IMR-90 (cell line): ENCODE results near the gene KPTN. TPM values are rescaled to one million over a fixed set of nuclear protein-coding genes. Genes with fewer than 3 reads are reported as not detected.

Experiments used
- ATAC-seq: fragments of 200-7000 bp; cut with Tn5 transposase; 2 replicates; pipeline ENCODE4 v1.9.1; 2020; ENCODE audit warnings: low read depth, mild to moderate bottlenecking, moderate library complexity
- BruUV-seq: library from RNA; stranded (reverse); fragments of 400-500 nt; replicated peaks from 2 replicates; lab custom pipeline; 2021; lab: Mats Ljungman, UMichigan
- CTCF ChIA-PET: fragments of 300-600 bp; formaldehyde crosslinking; extraction: SDS; loops from one replicate; lab custom pipeline; 2021; ENCODE audit warnings: antibody characterized with exemption; lab: Yijun Ruan, JAX
- POLR2A ChIA-PET: fragments of 300-600 bp; sonication (Branson Sonifier 250); formaldehyde crosslinking; loops from one replicate; lab custom pipeline; 2022; ENCODE audit warnings: antibody characterized with exemption; ENCODE audit not compliant: unreplicated experiment; lab: Charles Lee
- DNase-seq: peaks from one replicate; pipeline ENCODE4 v3.0.0; 2013
- H2AFZ ChIP-seq: replicated peaks from 2 replicates; pipeline ENCODE3; 2013; ENCODE audit warnings: low read length, mild to moderate bottlenecking; ENCODE audit not compliant: poor library complexity
- H2AK5ac ChIP-seq: 2 replicates; pipeline ENCODE4 v1.6.1; 2013; ENCODE audit warnings: low read depth, low read length, inconsistent platforms
- H2AK9ac ChIP-seq: replicated peaks from 2 replicates; pipeline ENCODE3; 2013; ENCODE audit warnings: mild to moderate bottlenecking, low read depth, low read length, moderate library complexity; ENCODE audit not compliant: poor library complexity
- H2BK120ac ChIP-seq: 2 replicates; pipeline ENCODE4 v1.6.1; 2013; ENCODE audit warnings: low read depth, low read length, inconsistent platforms
- H2BK15ac ChIP-seq: 3 replicates; pipeline ENCODE4 v1.6.1; 2013; ENCODE audit warnings: low read depth, low read length, inconsistent platforms
- H2BK20ac ChIP-seq: 2 replicates; pipeline ENCODE4 v1.6.1; 2013; ENCODE audit warnings: low read depth, mild to moderate bottlenecking, inconsistent platforms, low read length, moderate library complexity
- H2BK5ac ChIP-seq: 2 replicates; pipeline ENCODE4 v1.6.1; 2013; ENCODE audit warnings: mild to moderate bottlenecking, low read depth, low read length, inconsistent platforms; ENCODE audit not compliant: poor library complexity, severe bottlenecking
- H3K14ac ChIP-seq: replicated peaks from 2 replicates; pipeline ENCODE4 v1.6.1; 2013; ENCODE audit warnings: low read depth, low read length, inconsistent platforms
- H3K18ac ChIP-seq: 2 replicates; pipeline ENCODE4 v1.6.1; 2013; ENCODE audit warnings: low read depth, low read length, control low read depth
- H3K23ac ChIP-seq: 2 replicates; pipeline ENCODE4 v1.6.1; 2013; ENCODE audit warnings: low read depth, low read length, inconsistent platforms
- H3K27ac ChIP-seq: 2 replicates; pipeline ENCODE4 v1.5.1; 2013; ENCODE audit warnings: mild to moderate bottlenecking, control low read depth, low read length; ENCODE audit not compliant: insufficient read depth
- H3K27me3 ChIP-seq: 2 replicates; pipeline ENCODE4 v1.6.1; 2013; ENCODE audit warnings: low read length; ENCODE audit not compliant: control insufficient read depth, insufficient read depth
- H3K36me3 ChIP-seq: 2 replicates; pipeline ENCODE4 v1.6.1; 2013; ENCODE audit warnings: low read length, mixed read lengths; ENCODE audit not compliant: control insufficient read depth, insufficient read depth
- H3K4ac ChIP-seq: 2 replicates; pipeline ENCODE4 v1.6.1; 2013; ENCODE audit warnings: low read depth, low read length, inconsistent platforms
- H3K4me1 ChIP-seq: 2 replicates; pipeline ENCODE4 v1.6.1; 2013; ENCODE audit warnings: low read length, mixed read lengths; ENCODE audit not compliant: control insufficient read depth, insufficient read depth
- H3K4me2 ChIP-seq: 2 replicates; pipeline ENCODE4 v1.6.1; 2013; ENCODE audit warnings: low read depth, mild to moderate bottlenecking, control low read depth, low read length, moderate library complexity
- H3K4me3 ChIP-seq: 2 replicates; pipeline ENCODE4 v1.5.1; 2013; ENCODE audit warnings: low read depth, mild to moderate bottlenecking, control low read depth, low read length, moderate library complexity; ENCODE audit not compliant: insufficient read depth
- H3K56ac ChIP-seq: 2 replicates; pipeline ENCODE4 v1.6.1; 2013; ENCODE audit warnings: low read length, inconsistent platforms; ENCODE audit not compliant: insufficient read depth; ENCODE audit errors: extremely low read depth
- H3K79me1 ChIP-seq, 2 experiments: 2 replicates each; pipeline ENCODE4 v1.6.1; 2013; ENCODE audit warnings: low read length in 2 of 2, inconsistent platforms in 1 of 2, low read depth in 1 of 2
- H3K9ac ChIP-seq: 2 replicates; pipeline ENCODE4 v1.6.1; 2013; ENCODE audit warnings: low read depth, low read length, control low read depth
- H3K9me1 ChIP-seq: 2 replicates; pipeline ENCODE4 v1.6.1; 2013; ENCODE audit warnings: low read length, inconsistent platforms; ENCODE audit not compliant: insufficient read depth
- H3K9me3 ChIP-seq: 2 replicates; pipeline ENCODE4 v1.6.1; 2013; ENCODE audit warnings: low read length; ENCODE audit not compliant: control insufficient read depth, insufficient read depth
- H4K20me1 ChIP-seq: 2 replicates; pipeline ENCODE4 v1.6.1; 2013; ENCODE audit warnings: low read length, inconsistent platforms; ENCODE audit not compliant: insufficient read depth
- H4K5ac ChIP-seq: 2 replicates; pipeline ENCODE4 v1.6.1; 2013; ENCODE audit warnings: mild to moderate bottlenecking, low read depth, low read length, control low read depth
- H4K8ac ChIP-seq, 2 experiments: 2 replicates each; pipeline ENCODE4 v1.6.1; 2013; ENCODE audit warnings: low read depth in 2 of 2, low read length in 2 of 2, control low read depth in 1 of 2, inconsistent platforms in 1 of 2
- H4K91ac ChIP-seq: 2 replicates; pipeline ENCODE4 v1.6.1; 2013; ENCODE audit warnings: low read depth, low read length, inconsistent platforms; ENCODE audit not compliant: insufficient read depth
- MAFK ChIP-seq: IDR thresholded peaks from 2 replicates; pipeline ENCODE4 v1.6.1; 2012; ENCODE audit warnings: low read depth, low read length, improper control_type of control experiment
- USF2 ChIP-seq: fragments of 150-350 bp; IDR thresholded peaks from 2 replicates; pipeline ENCODE4 v1.6.1; 2017; ENCODE audit warnings: mild to moderate bottlenecking, antibody characterized with exemption, low read length, low read depth
- dilution Hi-C: fragments of 300-500 bp; cut with HindIII; formaldehyde crosslinking; loops from one replicate; pipeline ENCODE4 v1.14.3; 2018; ENCODE audit warnings: low sequenced_read_pairs; ENCODE audit not compliant: unreplicated experiment
- in situ Hi-C: fragments of 300-500 bp; cut with MboI; formaldehyde crosslinking; loops from 3 replicates; pipeline ENCODE4 v1.14.3; 2019; ENCODE audit warnings: low sequenced_read_pairs, inconsistent platforms, mixed read lengths
- intact Hi-C: fragments of 100-400 bp; cut with micrococcal nuclease; formaldehyde crosslinking; loops from 2 replicates; pipeline ENCODE4 v1.10.0; 2022
- polyA plus RNA-seq, 3 experiments: library from polyadenylated mRNA; depleted of rRNA; stranded (reverse); fragments of >200 nt; gene quantifications; 2 replicates each; pipeline ENCODE4 v1.2.3, GENCODE V29; 2012; ENCODE audit warnings: low replicate concordance in 1 of 3
- total RNA-seq: library from RNA; depleted of rRNA; stranded (reverse); fragments of >200 nt; gene quantifications from 2 replicates; pipeline ENCODE4 v1.2.3, GENCODE V29; 2012

The KPTN gene
- total and polyA plus RNA-seq, 2 of the 4 experiments (the other 2 are of a cell fraction): 4.1 to 15.4 TPM

- H3K36me3 ChIP-seq: no peaks in the 10 kb centered on the region
- no peak overlapping the region for H3K18ac ChIP-seq
- H2BK120ac ChIP-seq: no peak overlapping the region
- in situ Hi-C loops (loop anchor here (10.0 kb wide), 1 partner anchor 352 kb away; no protein-coding TSS in a partner anchor), dilution Hi-C loops (no loop called here), intact Hi-C loops (no loop called here)
- H3K79me1 ChIP-seq: no peaks in the 10 kb centered on the region
- TF ChIP-seq MAFK: peak; percentile 44; the same call in 1 of the 2 replicates
- TF ChIP-seq USF2: no peak
- no peak overlapping the region for H4K8ac ChIP-seq
- BruUV-seq: no TSS peak
- no peak overlapping the region for H3K14ac ChIP-seq
- H3K27me3 ChIP-seq: peaks cover 3% of the 10 kb centered on the region; the same call in 1 of the 2 replicates
- no peak for ATAC-seq
- no peak overlapping the region for H3K4me2 ChIP-seq
- ChIA-PET CTCF (interaction anchor here (1.0 to 2.2 kb wide), 2 partner anchors 51 to 275 kb away, joined by 5 to 10 read pairs; partner anchors contain the start of gene KPTN), POLR2A (no interaction called here)
- H3K56ac ChIP-seq: no peak overlapping the region
- peaks cover 3% of the 10 kb centered on the region; the same call in 1 of the 2 replicates for H3K4me1 ChIP-seq
- no peak overlapping the region for H2AK9ac ChIP-seq
- H3K9me3 ChIP-seq: no peaks in the 10 kb centered on the region
- H4K20me1 ChIP-seq: peaks cover 6% of the 10 kb centered on the region; the same call in 1 of the 2 replicates
- no peak overlapping the region for H3K9ac ChIP-seq
- DNase-seq: no peak
- no peak overlapping the region for H3K4ac ChIP-seq
- H3K9me1 ChIP-seq: peaks cover 11% of the 10 kb centered on the region; the same call in 1 of the 2 replicates
- no peak overlapping the region for H2BK15ac ChIP-seq
- H2AK5ac ChIP-seq: no peak overlapping the region
- no peak overlapping the region for H2BK5ac ChIP-seq
- H3K27ac ChIP-seq: no peak overlapping the region
- no peak overlapping the region for H3K23ac ChIP-seq
- no peak overlapping the region for H2BK20ac ChIP-seq
- no peak overlapping the region for H4K91ac ChIP-seq
- no peak overlapping the region for H4K5ac ChIP-seq
- H2AFZ ChIP-seq: no peak overlapping the region
- H3K4me3 ChIP-seq: no peak overlapping the region
These were observed 51.5 kb downstream of the KPTN start for GRCh38 chr19:47432499-47432898.
